GM12892 (cell line): Measurements from ENCODE around the gene SNX27.
"Not testable (repeated sequence)": the region's sequence is repeated elsewhere in the genome, so short reads cannot be mapped to it uniquely, and the experiment has no call there.

ENCODE experiments used
- DNase-seq: peaks from one replicate; pipeline ENCODE4 v3.0.0; 2011; ENCODE audit not compliant: insufficient read length
- FAIRE-seq: peaks from 2 replicates; lab custom pipeline; 2011; peaks lifted over from hg19 to GRCh38; lab: Jason Lieb, UNC
- POLR2A ChIP-seq: IDR thresholded peaks from 2 replicates; pipeline ENCODE4 v1.6.1; 2011; ENCODE audit warnings: low read depth, low read length, control low read depth
- POLR2AphosphoS5 ChIP-seq: IDR thresholded peaks from 2 replicates; pipeline ENCODE4 v1.6.1; 2011; ENCODE audit warnings: low read depth, low read length, control low read depth
- TAF1 ChIP-seq: IDR thresholded peaks from 2 replicates; pipeline ENCODE4 v1.6.1; 2011; ENCODE audit warnings: low read depth, mild to moderate bottlenecking, control low read depth, low read length, borderline replicate concordance

SNX27 gene

DNA sequence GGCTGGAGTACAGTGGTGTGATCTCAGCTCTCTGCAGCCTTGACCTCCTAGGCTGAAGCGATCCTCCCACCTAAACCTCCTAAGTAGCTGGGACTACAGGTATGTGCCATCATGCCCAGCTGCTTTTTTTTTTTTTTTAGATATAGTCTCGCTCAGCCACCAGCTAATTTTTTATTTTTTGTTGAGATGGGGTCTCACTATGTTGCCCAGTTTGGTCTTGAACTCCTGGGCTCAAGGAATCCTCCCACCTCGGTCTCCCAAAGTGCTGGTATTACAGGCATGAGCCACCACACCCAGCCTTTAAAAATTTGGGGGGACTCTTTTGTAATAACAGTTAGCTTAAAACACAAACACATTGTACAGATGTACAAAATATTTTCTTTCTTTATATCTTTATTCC lies 1.7 kb upstream of the SNX27 start:
- FAIRE-seq (no peak), DNase-seq (no peak)
- TF ChIP-seq POLR2AphosphoS5, result no peak
- TF ChIP-seq POLR2A, result no peak
- no peak for TF ChIP-seq TAF1

DNA sequence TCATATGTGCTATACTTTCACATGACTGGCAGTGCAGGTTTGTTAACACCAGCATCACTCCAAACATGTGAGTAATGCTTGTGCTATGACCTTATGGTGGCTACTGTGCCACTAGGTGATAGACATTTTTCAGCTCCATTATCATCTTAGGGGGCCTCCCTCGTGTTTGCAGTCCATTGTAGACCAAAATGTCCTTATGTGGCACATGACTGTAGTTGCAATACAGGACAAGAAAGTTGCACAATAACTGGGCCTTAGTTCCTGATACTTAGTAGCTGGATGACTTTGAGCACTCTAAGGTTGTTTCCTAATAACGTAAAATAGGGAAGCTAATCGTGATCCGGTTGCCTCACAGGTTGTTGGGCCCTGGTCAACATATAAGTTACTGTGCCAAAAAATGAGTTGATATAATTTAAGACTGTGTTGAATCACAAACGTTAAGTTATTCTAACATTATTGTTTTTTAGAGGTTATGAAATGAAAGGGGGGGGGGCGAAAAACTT lies 511 bp upstream of the SNX27 start:
- FAIRE-seq (no peak), DNase-seq (no peak)
- TF ChIP-seq TAF1 (no peak), POLR2A (no peak), POLR2AphosphoS5 (no peak)

DNA sequence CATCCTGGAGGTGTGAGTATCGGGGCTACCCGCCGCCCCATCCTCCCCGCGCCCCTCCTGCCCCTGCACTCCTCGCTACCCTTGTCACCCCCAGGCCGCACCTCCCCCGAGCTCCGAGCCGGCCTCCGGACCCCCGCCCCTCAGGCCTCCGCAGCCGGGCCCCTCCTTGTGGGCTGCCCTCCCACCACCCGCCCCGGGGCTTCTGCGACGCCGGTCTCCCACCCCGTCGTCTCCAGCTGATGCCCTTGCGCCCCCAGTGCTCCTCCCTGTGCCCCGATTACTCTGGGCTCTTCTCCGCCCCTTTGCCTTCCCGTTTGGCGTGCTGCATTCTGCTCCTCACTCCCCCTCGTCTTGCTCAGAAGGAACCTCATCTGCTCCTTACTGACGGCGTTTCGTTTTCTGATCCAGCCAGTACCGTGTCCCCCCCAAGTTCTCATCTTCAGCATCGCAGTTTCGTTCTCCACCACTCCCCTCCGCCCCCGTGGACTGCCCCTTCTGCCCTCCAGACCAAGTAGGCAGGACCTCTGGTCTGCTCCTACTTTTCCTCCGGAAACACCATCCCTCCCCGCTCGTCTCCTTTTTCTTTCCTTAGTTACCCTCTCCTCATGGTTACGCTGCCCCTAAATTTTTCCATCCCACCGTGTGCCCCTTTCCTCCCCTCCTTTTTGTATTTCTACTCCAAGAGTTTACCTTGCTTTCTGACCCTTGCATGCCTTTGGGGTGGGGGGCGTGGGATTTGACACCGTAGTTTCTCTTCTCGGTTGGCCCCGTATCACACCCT lies 841 bp downstream of the SNX27 start:
- DNase-seq (peak; percentile 29), FAIRE-seq (peak; percentile 9)
- TF ChIP-seq TAF1 (no peak), POLR2A (no peak), POLR2AphosphoS5 (no peak)

DNA sequence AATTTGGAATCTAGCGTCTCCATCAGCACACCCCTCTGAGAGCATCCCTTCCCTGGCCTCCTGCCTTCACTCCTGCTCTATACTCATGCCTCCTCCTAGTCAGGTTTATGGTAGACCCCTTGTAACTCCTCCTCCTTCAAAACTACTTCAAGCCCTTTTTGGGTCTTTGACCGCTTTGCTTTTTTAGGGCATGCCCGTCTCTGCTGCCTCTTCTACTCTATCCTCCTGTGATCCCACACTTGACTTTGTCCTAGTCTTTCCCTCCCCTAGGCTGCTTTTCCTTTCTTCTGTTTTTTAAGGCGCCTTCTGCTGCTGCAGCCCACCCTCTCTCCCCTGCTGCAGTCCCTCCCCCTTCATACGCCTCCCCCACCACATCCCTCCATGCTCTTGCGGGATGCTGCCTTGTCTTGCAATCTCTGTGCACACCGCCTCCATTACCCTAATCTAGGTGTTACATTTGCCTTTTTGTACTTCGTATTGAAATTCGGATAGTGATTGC lies 1.5 kb downstream of the SNX27 start:
- TF ChIP-seq POLR2A (no peak), TAF1 (no peak), POLR2AphosphoS5 (no peak)
- DNase-seq (no peak), FAIRE-seq (no peak)

DNA sequence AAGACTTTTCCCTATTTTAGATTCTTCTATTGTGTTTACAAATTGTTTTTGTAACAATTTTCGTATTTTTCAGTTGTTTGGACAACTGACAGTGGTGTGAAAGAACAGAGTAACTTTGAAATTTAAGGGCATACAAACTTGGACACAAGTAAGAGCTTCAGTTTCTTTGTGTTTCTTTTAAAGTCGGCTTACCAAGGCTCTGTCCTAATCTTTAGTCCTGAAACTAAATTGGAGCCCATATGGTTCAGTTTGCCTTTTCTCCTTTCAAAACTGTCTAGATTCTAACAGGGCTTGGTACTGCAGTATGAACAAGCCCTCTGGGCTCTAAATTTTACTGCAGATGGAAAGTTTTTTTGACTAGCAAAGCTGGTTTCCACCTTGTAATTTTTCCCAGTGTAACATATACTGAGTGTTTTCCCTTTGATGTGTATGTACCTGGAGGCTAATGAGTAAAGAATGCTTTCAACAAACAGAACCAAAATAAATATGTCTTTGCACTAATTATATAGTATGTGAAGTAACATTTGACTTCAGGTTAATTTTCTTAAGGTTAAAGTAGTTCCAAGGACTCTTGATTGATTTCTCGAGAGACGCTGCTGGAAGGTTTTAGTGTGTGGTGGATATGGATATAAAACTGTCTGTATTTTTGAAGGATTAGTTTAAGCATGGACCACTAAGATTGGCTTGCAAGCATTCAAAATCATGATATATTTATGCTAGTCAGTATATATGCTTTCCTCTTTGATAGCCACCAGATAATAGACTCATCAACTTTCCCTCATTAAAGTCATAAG lies 4.1 kb downstream of the SNX27 start:
- TF ChIP-seq POLR2AphosphoS5 (no peak), TAF1 (no peak), POLR2A (no peak)
- FAIRE-seq (no peak), DNase-seq (no peak)

DNA sequence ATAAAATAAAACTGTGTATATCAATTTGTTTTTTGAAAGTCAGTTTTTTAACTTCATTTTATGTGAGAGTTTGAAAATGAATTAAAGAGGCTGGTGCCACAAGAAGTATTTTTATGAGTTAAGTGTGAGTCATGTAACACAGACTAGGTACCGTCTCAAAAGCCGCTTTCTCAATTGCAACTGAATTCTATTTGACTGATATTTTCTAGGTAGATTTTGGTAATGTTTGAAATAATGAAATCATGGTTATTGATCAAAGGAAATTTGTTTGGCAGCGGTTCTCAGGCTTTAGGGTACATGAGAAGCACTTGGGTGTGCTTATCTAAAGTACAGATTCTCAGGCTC lies 4.6 kb downstream of the SNX27 start:
- DNase-seq (no peak), FAIRE-seq (no peak)
- TF ChIP-seq POLR2AphosphoS5 (no peak), POLR2A (no peak), TAF1 (no peak)

DNA sequence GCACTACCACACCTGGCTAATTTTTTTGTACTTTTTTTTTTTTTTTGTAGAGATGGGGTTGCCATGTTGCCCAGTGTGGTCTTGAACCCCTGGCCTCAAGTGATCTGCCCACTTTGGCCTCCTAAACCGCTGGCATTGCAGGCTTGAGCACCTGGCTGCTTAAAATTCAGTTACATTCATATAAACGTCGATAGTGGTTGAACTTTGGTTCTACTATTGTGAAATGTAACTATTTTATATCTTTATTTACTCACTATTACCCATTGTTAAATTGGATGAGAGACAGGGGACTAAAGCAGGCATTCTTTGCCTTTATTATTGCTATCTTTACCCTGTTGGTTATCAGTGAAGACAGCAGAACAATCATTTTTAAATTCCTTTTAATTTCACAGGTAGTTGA lies 6.2 kb downstream of the SNX27 start:
- no peak for DNase-seq
- FAIRE-seq, result no peak
- no peak for TF ChIP-seq POLR2AphosphoS5

DNA sequence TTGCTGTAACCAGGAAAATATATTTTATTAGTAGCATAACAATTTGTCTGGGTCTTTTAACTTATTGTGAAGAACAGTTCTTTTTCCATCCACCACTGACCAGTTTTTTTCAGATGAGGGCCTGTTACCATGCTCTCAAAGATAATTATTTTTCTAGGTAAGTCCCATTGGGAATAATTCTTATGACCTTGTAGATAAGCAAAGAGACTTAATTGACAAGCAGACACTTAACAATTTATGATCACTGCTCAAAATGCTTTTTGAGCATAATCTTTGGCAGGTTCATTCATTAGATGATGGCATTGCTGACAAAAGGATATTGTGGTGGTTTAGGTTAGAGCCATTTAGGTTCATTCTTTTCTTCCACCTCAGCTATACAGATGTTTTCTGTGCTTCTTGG lies 6.6 kb downstream of the SNX27 start:
- FAIRE-seq (no peak), DNase-seq (no peak)
- TF ChIP-seq POLR2AphosphoS5 (no peak), POLR2A (no peak), TAF1 (no peak)

DNA sequence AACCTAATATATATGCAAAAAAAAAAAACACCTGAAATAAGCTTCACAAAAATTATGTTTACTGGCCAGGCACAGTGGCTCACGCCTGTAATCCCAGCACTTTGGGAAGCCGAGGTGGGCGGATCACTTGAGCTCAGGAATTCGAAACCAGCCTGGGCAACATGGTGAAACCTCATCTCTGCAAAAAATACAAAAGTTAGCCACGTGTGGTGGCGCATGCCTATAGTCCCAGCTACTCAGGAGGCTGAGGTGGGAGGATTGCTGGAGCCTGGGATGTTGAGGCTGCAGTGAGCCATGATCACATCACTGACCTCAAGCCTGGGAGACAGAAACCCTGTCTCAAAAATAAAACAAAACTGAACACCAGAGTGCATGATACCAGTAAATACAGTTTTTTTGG lies 7.1 kb downstream of the SNX27 start:
- not testable (repeated sequence) for FAIRE-seq

DNA sequence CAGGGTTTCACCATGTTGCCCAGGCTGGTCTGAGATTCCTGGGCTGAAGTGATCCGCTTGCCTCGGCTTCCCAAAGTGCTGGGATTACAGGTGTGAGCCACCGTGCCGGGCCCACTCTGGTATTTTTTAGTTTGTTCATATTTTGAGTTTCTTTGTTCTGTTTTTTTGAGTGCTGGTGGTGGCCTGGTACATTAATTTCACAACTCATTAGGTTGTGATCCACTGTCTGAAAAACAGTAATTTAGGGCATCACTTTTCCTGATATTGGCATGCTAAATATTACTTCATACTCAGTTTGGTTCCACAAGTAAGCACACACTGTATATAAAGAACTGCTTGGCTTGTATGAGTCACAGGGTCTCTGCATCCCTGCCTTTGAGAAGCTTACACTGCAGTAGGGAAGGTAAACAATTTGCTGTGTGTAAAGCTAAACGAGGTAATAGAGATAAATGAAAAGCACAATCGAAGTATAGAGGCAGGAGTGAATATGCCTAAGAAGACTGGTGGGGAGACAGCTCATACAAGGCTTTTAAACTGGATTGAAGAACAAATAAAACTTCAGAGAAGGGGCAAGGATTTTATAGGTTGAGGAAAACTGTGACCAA lies 7.7 kb downstream of the SNX27 start:
- FAIRE-seq, result no peak
- no peak for DNase-seq

More for the DNA sequence above, 7.1 kb downstream of the SNX27 start:
- DNase-seq, result not testable (repeated sequence)

DNA sequence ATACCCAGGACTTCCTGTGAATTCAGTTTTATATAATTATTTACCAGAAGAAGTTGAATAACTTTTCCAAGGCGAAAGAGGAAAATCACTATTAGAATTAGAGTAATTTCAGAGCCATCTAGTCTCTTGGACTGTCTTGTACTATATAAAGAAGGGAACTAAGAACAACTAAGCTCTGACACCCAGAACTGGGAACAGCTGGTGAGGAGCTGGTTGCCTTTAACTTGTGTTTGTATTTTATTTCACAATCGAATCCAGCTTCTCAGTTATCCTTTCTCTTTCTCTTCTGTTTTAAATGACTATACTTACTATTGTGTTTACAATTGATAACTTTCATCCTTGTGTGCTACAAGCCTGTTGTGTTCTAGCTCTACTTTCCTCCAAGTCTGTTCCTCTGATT lies 8.4 kb downstream of the SNX27 start:
- FAIRE-seq (no peak), DNase-seq (no peak)
- no peak for TF ChIP-seq POLR2A
- TF ChIP-seq TAF1, result no peak
- TF ChIP-seq POLR2AphosphoS5, result no peak

More for the DNA sequence above, 7.7 kb downstream of the SNX27 start:
- TF ChIP-seq POLR2AphosphoS5 (no peak), TAF1 (no peak), POLR2A (no peak)
